Natural killer cell treated with Interleukin-12 subunit alpha and Interleukin-12 subunit beta and Interleukin-15 and Interleukin-18, amount 100 ng/mL, for 72 hours (primary cell): ENCODE measurements around the gene C6orf47. TPM values are rescaled to one million over a fixed set of nuclear protein-coding genes. Genes with fewer than 3 reads are reported as not detected.
A peak's percentile ranks its signal among the peaks of the same experiment; 100 is the strongest.

Source experiments
- ATAC-seq, 2 donors: fragments of 150-1000 bp; cut with Tn5 transposase in 1 of 2; sonication (Bioruptor Pico), chemical (Tn5 transposase) in 1 of 2; 2 replicates each; pipeline ENCODE4 v1.10.0; 2021
- DNase-seq: peaks from one replicate; pipeline ENCODE4 v3.0.0; 2022; ENCODE audit warnings: low spot score
- H3K27ac Mint-ChIP-seq, 2 donors: 1 replicate in 1 of 2; 2 replicates in 1 of 2; pipeline ENCODE4 v1.8.0; 2022; ENCODE audit warnings: mixed read lengths in 2 of 2, mild to moderate bottlenecking in 1 of 2, moderate library complexity in 1 of 2
- H3K27me3 Mint-ChIP-seq, 2 donors: 1 replicate in 1 of 2; 2 replicates in 1 of 2; pipeline ENCODE4 v1.8.0; 2022; ENCODE audit warnings: mixed read lengths in 2 of 2
- H3K36me3 Mint-ChIP-seq: one replicate; pipeline ENCODE4 v1.8.0; 2022; ENCODE audit warnings: mixed read lengths
- H3K4me1 Mint-ChIP-seq, 2 donors: 1 replicate in 1 of 2; 2 replicates in 1 of 2; pipeline ENCODE4 v1.8.0; 2022; ENCODE audit warnings: low read depth in 2 of 2, mixed read lengths in 2 of 2, mild to moderate bottlenecking in 1 of 2
- H3K4me3 Mint-ChIP-seq: one replicate; pipeline ENCODE4 v1.8.0; 2022; ENCODE audit warnings: mixed read lengths
- H3K9me3 Mint-ChIP-seq: 2 replicates; pipeline ENCODE4 v1.8.0; 2022; ENCODE audit warnings: mixed read lengths
- total RNA-seq, 2 donors: library from RNA; stranded (reverse); gene quantifications; one replicate each; pipeline ENCODE4 v1.2.3, GENCODE V29; 2022

C6orf47 gene
- total RNA-seq, 2 donors from 2014 or later: 26.9 to 34.0 TPM

DNA sequence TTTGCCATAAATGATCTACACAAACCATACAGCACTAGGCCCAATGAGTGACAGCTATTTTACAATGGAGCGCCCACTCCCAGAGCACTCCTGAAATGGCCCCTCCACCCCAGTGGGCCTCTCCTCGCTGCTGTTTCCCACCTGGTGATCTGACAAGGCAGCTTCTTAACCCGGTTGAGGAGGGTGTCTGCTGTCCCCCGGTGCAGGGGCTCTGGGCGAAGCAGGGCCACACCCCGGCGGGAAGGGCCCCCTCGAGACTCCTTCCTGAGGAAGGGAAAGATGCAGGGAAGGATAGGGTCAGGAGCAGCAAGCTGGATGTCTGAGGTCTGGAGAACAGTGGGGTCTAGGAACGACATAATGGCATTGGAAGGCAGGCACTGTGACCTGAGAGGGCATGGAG is 32.3 kb upstream of the C6orf47 start:
- Mint-ChIP-seq H3K4me3 (no peak overlapping the region), H3K27me3 (no peaks in the 10 kb centered on the region), H3K4me1 (peaks cover 8 to 13% of the 10 kb centered on the region in 2 donors), H3K27ac (no peak overlapping the region), H3K9me3 (no peaks in the 10 kb centered on the region), H3K36me3 (peaks cover 7% of the 10 kb centered on the region)
- DNase-seq (no peak), ATAC-seq (no peak)

DNA sequence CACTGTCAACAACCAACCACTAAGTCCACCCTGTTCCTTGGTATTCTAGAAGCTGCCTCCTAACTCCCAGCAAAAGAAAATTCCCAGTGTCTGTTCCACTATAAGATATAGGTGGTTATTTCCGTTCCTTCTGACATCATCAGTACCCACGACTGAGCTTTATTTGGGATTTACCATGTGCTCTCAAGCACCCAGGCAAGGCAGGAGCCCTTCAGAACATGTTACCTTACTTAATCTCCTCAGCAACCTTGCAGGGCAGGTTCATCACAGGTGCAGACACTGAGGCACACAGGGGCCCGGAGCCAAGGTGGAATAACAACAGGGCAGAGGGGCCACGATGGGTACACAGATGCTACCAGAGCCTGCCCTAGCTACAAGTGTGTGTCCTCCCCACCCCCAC is 31.8 kb upstream of the C6orf47 start:
- Mint-ChIP-seq H3K27ac (no peak overlapping the region), H3K27me3 (no peaks in the 10 kb centered on the region), H3K36me3 (peaks cover 2% of the 10 kb centered on the region), H3K9me3 (no peaks in the 10 kb centered on the region), H3K4me3 (no peak overlapping the region), H3K4me1 (peaks cover 3 to 8% of the 10 kb centered on the region in 2 donors)
- DNase-seq (no peak), ATAC-seq (no peak)

DNA sequence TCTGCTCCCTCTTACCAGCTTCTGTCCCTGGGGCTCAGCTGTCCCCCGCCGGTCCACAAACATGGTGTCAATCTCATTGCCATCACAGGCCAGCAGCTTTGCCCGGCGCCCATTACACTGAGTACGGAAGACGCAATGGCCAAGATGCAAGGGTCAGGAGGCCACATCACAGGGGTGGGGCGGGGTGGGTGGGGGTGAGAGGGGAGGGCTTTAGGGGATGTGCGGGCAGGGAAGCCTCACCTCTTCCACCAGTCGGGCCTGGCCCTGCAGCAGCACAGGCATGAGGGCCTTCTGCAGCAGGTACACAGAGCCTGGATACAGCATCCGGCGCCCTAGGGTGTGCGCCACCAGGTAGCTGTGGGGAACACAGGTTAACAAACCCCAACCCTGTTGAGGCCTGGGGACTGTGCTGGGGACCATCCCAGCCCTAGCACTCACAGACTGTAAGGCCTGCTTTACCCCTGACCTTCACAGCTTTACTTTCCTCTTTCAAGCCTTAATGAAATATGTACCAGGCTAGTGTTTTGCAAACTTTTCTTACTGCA is 31.1 kb upstream of the C6orf47 start:
- no peaks in the 10 kb centered on the region for H3K27me3 Mint-ChIP-seq
- no peak for DNase-seq
- H3K36me3 Mint-ChIP-seq: no peaks in the 10 kb centered on the region
- peaks cover 0 to 6% of the 10 kb centered on the region in 2 donors for H3K4me1 Mint-ChIP-seq
- no peak for ATAC-seq
- H3K4me3 Mint-ChIP-seq: no peak overlapping the region
- no peak overlapping the region for H3K27ac Mint-ChIP-seq
- H3K9me3 Mint-ChIP-seq: no peaks in the 10 kb centered on the region

DNA sequence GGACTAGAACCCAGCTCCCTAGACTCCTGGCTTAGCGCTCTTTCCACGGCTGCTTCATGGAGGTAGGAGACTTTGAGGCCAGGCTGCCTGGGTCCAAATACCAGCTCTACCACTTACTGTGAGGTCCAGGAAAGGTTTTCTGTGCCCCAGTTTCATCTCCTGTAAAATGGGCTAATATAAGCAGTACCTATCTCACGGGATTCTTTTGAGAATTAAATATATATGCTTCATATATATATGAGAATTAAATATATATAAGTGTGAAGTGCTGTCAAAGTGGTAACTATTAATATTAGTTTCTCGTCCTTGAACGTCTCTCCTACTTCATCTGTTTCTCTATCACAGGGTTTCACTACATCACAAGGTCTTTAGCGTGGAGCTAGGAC is 30.5 kb upstream of the C6orf47 start:
- Mint-ChIP-seq H3K9me3 (no peaks in the 10 kb centered on the region), H3K4me1 (peaks cover 0 to 6% of the 10 kb centered on the region in 2 donors), H3K36me3 (peaks cover 4% of the 10 kb centered on the region), H3K4me3 (no peak overlapping the region), H3K27ac (no peak overlapping the region), H3K27me3 (no peaks in the 10 kb centered on the region)
- DNase-seq: no peak
- no peak for ATAC-seq

DNA sequence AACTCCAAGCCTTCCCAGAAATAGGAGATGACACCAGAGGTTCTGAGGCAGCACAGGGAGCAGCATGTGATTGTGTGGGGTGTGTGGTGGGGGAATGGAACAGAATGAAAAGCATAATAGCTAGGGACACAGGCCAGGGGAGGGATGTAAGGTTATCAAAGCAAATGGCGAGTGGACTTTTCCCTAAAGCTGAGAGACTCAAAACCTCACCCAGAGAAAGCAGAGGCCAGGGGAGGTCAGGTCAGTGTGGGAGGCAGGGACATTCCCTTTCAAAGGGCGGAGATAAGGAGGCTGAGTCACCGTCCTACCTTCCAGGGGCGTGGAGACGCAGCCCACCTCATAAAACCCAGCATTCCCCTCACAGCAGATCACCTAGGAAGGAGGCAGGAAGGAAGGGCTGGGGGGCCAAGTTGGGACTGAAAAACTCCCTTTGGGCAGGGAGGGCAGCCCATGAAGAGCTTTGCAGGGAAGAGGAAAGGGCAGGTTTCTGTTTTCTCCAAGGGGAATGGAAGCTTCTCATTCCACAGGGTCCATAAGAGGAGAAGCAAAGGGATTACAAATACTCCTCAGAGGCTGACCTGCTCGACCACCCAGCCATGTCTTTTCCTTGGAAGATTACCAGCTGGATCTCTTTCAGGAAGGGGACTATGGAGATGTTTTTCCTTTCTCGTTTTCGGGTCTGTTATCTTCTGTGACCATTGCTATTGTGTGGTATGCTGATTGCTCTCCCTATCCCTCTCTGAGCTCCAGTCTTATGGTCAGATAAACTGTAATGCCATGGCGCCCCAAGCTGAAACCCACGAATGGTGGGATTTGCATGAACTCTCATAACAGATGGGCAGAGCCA is 29.9 kb upstream of the C6orf47 start:
- Mint-ChIP-seq H3K4me3 (no peak overlapping the region), H3K27me3 (no peaks in the 10 kb centered on the region), H3K36me3 (peaks cover 5% of the 10 kb centered on the region), H3K4me1 (peaks cover 0 to 6% of the 10 kb centered on the region in 2 donors), H3K27ac (peak overlapping the region in 1 of 2 donors; percentile 57), H3K9me3 (no peaks in the 10 kb centered on the region)
- ATAC-seq: no peak
- no peak for DNase-seq

DNA sequence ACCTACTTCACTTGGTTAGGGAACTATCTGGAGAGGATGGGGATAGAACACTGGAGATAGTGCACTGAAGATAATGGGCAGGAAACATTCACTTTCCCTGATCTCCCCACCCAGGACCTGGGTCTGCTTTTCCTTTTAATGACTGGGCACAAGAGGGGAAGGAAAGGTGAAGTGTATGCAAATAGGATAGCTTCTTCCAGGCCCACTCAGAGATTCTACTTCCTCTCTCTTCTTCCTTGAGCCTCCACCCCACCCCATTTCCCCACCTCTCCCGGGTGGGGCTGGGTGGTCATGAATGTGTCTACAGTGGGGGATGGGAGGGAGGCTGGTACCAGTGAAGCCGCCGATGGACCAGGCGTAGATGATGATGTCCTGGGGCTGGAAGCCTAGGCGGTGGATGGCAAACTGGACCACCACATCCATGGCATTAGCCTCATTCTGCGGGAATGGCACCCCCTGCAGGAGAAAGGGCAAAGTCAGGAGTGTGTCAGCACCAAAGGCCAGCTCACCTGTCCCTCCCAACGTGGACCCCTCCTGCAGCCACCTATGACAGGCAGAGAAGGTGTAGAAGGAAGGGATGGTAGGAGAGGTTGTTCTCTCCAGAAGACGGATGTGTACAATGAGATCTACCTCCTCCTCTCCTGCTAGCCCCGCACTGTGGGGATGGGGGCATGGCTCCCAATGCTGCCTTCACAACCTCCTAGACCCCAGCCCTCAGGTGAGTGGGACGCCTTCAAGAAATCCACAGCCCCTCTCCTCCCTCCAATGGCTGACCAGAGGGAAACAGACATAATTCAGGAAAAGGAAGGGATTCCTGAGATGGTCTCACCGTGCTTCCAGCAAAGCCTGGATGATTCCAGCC is 28.9 kb upstream of the C6orf47 start:
- ATAC-seq: peak in 1 of 2 donors; percentile 6
- H3K9me3 Mint-ChIP-seq: no peaks in the 10 kb centered on the region
- peaks cover 5% of the 10 kb centered on the region for H3K36me3 Mint-ChIP-seq
- no peaks in the 10 kb centered on the region for H3K27me3 Mint-ChIP-seq
- peak; percentile 58 for DNase-seq
- H3K27ac Mint-ChIP-seq: peak overlapping the region in 1 of 2 donors; percentile 57
- H3K4me1 Mint-ChIP-seq: peaks cover 0 to 6% of the 10 kb centered on the region in 2 donors
- H3K4me3 Mint-ChIP-seq: no peak overlapping the region

DNA sequence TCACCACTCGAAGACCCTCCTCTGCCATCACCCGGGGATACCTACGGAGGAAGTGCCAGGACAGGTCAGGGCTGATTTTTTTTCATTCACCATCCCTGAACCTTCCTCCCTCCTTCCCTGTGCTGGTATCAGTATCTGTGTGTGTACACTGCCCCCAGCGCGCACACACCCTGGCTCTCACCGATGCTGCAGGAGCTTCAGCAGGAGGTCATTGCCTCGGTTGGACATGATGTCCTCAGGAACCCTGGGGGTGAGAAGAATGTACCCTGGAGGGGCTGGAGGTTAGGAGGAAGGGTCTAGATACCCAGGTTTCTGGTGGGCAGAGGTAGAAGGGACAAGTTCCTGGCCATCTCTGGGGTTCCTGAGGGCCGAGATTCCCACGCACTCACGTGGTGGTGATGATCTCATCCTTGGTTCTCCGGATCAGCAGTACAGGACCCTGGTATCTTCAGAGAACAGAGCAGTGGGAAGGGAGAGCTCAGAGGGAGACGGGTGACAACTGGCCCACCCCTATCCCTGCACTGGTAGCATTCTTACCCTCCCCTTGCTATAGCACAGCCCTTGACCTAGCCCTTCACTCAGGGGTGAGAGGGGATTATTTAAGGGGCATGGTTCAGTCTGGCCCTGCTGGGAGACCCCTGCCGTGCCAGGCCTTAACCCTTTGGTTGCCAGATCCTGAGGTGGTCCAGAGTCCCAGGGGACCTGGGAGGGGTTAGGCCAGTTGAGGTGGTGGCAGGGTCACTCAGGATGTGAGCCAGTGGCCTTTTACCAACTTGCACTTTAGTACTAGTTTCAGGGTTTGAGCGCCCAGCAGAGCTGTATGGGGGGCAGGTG is 27.5 kb upstream of the C6orf47 start:
- DNase-seq (peak; percentile 37), ATAC-seq (no peak)
- Mint-ChIP-seq H3K36me3 (peaks cover 5% of the 10 kb centered on the region), H3K27ac (no peak overlapping the region), H3K27me3 (no peaks in the 10 kb centered on the region), H3K4me3 (no peak overlapping the region), H3K9me3 (no peaks in the 10 kb centered on the region), H3K4me1 (peaks cover 0 to 8% of the 10 kb centered on the region in 2 donors)

DNA sequence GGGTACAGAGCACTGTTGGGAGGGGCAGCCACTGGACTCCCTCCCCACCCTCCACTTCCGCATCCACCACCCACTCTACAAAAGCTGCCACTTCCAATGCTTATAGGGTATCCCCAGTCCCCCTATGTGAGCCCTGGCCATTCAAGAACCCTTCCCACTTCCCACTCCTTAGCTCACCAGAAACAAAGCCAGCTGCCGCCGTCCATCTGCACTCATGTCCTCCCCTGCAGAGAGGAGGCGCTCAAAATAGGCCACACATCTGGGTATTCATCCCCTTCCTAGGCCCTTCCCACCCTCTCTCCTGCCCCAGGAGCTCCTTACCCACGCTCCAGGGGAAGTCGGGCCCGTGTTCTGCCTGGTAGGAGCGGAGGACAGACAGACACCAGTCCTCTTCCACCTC is 26.7 kb upstream of the C6orf47 start:
- H3K36me3 Mint-ChIP-seq: peaks cover 5% of the 10 kb centered on the region
- no peak overlapping the region for H3K27ac Mint-ChIP-seq
- no peak for ATAC-seq

DNA sequence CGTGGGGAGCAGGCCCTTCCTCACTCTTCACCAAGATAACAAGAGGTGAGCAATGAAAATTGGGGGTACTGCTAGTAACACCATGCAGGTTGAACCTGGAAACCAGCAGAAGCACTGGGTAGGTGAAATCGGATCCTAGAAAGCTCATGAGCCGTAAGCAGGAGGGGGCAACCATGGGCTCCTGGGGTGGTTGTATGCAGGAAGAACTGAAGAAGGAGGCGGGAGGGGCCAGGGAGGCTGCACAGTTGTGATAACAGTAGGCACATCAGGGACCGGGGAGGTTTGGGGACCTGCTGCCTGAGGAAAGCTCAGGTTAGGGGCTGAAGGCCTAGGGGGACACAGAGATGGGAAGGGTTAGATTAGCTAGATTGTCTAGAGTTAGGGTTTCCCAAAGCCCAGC is 25.9 kb upstream of the C6orf47 start:
- no peak for ATAC-seq
- Mint-ChIP-seq H3K4me1 (peaks cover 3 to 11% of the 10 kb centered on the region in 2 donors), H3K9me3 (no peaks in the 10 kb centered on the region), H3K4me3 (no peak overlapping the region), H3K27ac (peak overlapping the region in 1 of 2 donors; percentile 33), H3K36me3 (peaks cover 5% of the 10 kb centered on the region), H3K27me3 (no peaks in the 10 kb centered on the region)
- no peak for DNase-seq

More for the DNA sequence above, 26.7 kb upstream of the C6orf47 start:
- H3K4me1 Mint-ChIP-seq: peaks cover 0 to 9% of the 10 kb centered on the region in 2 donors
- no peak overlapping the region for H3K4me3 Mint-ChIP-seq
- H3K27me3 Mint-ChIP-seq: no peaks in the 10 kb centered on the region
- DNase-seq: no peak
- no peaks in the 10 kb centered on the region for H3K9me3 Mint-ChIP-seq

DNA sequence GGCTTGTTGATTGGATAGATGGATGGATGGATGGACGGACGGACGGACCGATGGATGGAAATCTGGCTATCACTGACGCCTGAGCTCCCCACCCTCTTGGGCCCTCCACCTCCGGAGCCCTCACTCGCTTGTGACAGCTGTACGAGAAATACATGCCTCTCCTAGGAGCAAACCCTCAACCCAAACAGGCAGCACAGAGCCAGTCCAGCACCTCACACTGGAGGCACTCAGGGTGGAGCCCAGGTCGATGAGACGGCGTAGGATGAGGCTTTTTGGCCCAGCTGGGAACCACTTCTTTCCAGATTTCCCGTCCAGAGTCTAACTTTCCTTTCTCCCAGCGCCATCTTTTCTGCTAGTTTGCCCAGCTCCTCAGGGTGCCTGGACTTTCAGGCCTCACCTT is 23.0 kb upstream of the C6orf47 start:
- no peaks in the 10 kb centered on the region for H3K27me3 Mint-ChIP-seq
- H3K4me1 Mint-ChIP-seq: peaks cover 19 to 22% of the 10 kb centered on the region in 2 donors
- no peaks in the 10 kb centered on the region for H3K9me3 Mint-ChIP-seq
- DNase-seq (no peak), ATAC-seq (no peak)
- peaks cover 5% of the 10 kb centered on the region for H3K36me3 Mint-ChIP-seq
- H3K4me3 Mint-ChIP-seq: no peak overlapping the region
- no peak overlapping the region for H3K27ac Mint-ChIP-seq

DNA sequence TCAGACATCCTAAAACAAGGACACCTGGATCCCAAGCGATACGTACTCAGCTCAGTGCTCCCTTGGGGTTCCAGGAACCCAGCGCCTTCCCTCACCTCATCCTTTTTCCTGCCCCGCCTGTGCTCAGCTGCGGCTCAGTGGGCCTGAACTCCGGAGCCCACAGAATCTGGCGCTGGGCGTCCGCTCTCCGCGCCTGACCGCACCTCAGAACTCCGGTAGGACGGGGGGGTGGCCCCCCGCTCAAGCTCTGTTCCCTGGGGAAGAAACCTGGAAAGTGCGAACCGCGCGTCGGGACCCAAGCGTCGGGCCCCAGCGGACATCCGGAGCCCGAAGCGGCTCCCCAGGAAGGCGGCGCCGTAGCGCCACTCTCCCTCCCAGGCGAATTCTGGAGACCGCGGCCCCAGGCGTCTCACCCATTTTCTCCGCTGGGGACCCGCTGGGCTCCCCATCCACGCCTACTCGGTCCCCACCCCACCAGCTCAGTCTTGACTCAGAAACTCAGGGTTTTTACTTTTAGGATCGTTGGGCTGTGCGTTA is 20.6 kb upstream of the C6orf47 start:
- H3K9me3 Mint-ChIP-seq: no peaks in the 10 kb centered on the region
- peaks cover 2% of the 10 kb centered on the region for H3K36me3 Mint-ChIP-seq
- peak overlapping the region; percentile 44 to 89 for H3K27ac Mint-ChIP-seq
- peaks cover 26 to 29% of the 10 kb centered on the region in 2 donors for H3K4me1 Mint-ChIP-seq
- H3K27me3 Mint-ChIP-seq: no peaks in the 10 kb centered on the region
- peak overlapping the region; percentile 85 for H3K4me3 Mint-ChIP-seq
- ATAC-seq: peak; percentile 70 to 75
- DNase-seq: no peak

DNA sequence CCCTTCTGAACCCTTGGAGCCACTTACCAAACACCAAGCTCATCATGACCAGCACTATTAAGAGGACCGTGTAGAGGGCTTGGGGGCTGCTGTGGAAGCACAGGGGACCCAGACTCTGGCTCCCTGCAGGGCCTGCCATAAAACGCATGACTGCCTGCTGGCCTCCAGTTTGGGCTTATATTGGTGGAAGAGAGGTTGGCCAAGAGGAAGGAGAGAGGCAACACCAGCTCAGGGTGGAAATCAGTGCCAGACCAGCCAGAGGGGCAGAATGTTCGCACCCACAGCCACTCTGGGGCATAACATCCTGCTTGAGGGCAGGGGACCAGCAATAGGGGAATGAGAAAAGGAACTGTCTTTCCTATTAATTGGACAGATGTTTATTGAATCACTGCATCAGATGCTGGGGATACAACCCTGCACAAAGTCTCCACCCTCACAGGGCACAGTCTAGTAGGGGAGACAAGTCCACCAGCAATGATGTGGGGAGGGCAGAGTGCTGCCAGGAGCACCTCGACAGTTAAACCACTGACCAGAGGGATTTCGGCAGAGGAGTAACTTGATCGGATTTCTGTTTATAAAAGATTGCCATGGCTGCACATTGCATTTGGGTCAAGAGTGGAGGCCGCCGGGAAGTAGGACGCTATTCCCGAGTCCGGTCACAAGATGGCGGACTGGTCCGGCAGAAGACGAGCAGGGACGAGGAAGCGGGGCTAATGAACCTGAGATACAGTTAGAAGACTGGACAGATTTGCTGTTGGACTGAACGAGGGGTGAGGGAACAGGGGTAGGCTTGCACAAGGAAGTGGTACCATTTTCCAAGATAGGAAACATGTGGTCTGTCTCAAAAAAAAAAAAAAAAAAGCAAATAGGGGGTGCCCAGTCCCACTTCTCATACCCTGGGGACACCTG is 19.9 kb upstream of the C6orf47 start, which contains the start of gene LY6G5C:
Gene LY6G5C (minus strand): TSS at position 842 of the 909 bp plus-strand sequence. CDS start 694 bp downstream, at position 148.
- DNase-seq (no peak), ATAC-seq (peak; percentile 76 to 85)
- H3K27ac Mint-ChIP-seq: peak within 1 kb of the TSS; percentile 44 to 89
- peak within 1 kb of the TSS; percentile 85 for H3K4me3 Mint-ChIP-seq
- H3K4me1 Mint-ChIP-seq: peaks cover 26 to 29% of the 10 kb centered on the region in 2 donors
- H3K9me3 Mint-ChIP-seq: no peaks in the 10 kb centered on the region
- H3K27me3 Mint-ChIP-seq: no peaks in the 10 kb centered on the region
- no peaks in the 10 kb centered on the region for H3K36me3 Mint-ChIP-seq
